ENCODE data around the gene P2RY4.

DNA sequence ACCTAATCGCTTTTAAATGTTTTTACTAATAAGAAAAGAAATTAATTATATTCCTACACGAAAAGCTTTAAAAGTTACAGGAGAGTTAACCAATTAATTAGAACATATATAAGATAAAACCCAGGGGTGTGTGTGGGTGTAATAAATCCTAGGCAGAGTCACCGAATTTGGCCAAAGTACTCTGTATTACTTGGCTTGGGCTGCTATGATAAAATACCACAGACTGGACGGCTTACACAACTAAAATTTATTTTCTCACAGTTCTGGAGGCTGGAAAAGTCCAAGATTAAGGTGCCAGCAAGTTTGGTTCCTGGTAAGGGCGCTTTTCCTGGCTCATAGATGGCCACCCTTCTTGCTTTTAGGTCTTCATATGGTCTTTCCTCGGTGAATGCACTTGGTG lies 15.1 kb downstream of the P2RY4 start:
- TF ChIP-seq, protein P1, sequence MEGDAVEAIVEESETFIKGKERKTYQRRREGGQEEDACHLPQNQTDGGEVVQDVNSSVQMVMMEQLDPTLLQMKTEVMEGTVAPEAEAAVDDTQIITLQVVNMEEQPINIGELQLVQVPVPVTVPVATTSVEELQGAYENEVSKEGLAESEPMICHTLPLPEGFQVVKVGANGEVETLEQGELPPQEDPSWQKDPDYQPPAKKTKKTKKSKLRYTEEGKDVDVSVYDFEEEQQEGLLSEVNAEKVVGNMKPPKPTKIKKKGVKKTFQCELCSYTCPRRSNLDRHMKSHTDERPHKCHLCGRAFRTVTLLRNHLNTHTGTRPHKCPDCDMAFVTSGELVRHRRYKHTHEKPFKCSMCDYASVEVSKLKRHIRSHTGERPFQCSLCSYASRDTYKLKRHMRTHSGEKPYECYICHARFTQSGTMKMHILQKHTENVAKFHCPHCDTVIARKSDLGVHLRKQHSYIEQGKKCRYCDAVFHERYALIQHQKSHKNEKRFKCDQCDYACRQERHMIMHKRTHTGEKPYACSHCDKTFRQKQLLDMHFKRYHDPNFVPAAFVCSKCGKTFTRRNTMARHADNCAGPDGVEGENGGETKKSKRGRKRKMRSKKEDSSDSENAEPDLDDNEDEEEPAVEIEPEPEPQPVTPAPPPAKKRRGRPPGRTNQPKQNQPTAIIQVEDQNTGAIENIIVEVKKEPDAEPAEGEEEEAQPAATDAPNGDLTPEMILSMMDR (IDR thresholded peaks at IDR 0.05; ENCODE audit: extremely low read depth in 1 of 2, insufficient read depth in 1 of 2, low read depth in 1 of 2, low read length in 2 of 2): no peak
- TF ChIP-seq, protein P2, sequence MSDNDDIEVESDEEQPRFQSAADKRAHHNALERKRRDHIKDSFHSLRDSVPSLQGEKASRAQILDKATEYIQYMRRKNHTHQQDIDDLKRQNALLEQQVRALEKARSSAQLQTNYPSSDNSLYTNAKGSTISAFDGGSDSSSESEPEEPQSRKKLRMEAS (IDR thresholded peaks at IDR 0.05; ENCODE audit: insufficient read depth, insufficient read length): no peak
- no peak for TF ChIP-seq POLR2A (IDR thresholded peaks at IDR 0.05; ENCODE audit: low read depth, low read length)
- no peak for TF ChIP-seq POLR2AphosphoS5 (IDR thresholded peaks at IDR 0.05; ENCODE audit: insufficient read depth, low read depth, low read length)
- TF ChIP-seq JUN (IDR thresholded peaks at IDR 0.05; ENCODE audit: borderline replicate concordance, insufficient read depth, insufficient read length, low read depth): no peak
- no peak for TF ChIP-seq EZH2 (IDR thresholded peaks at IDR 0.05; ENCODE audit: borderline replicate concordance, low read depth, low read length, severe bottlenecking)
- no peak for TF ChIP-seq GATA2 (IDR thresholded peaks at IDR 0.05; ENCODE audit: insufficient read depth, insufficient read length, low read depth, low read length)
- no peak for TF ChIP-seq FOS (IDR thresholded peaks at IDR 0.05; ENCODE audit: borderline replicate concordance, insufficient read depth, low read length)
- no peak for TF ChIP-seq MYC (IDR thresholded peaks at IDR 0.05; ENCODE audit: low read depth, low read length)

Data from endothelial cell of umbilical vein (primary cell).